Ishikawa (cell line): ENCODE results near the gene NADK.

Experiments
- CEBPB ChIP-seq: IDR thresholded peaks from 2 replicates; pipeline ENCODE4 v1.6.1; 2012
- CREB1 ChIP-seq: IDR thresholded peaks from 2 replicates; pipeline ENCODE4 v1.6.1; 2012; ENCODE audit warnings: low read depth
- EGR1 ChIP-seq: IDR thresholded peaks from 2 replicates; pipeline ENCODE4 v1.6.1; 2012
- EP300 ChIP-seq: IDR thresholded peaks from 2 replicates; pipeline ENCODE4 v1.6.1; 2012; ENCODE audit warnings: borderline replicate concordance
- FOXM1 ChIP-seq: IDR thresholded peaks from 2 replicates; pipeline ENCODE4 v1.6.1; 2012; ENCODE audit warnings: low read depth, borderline replicate concordance
- NFIC ChIP-seq: IDR thresholded peaks from 2 replicates; pipeline ENCODE4 v1.6.1; 2012
- REST ChIP-seq: IDR thresholded peaks from 2 replicates; pipeline ENCODE4 v1.6.1; 2012; ENCODE audit warnings: low read depth, mild to moderate bottlenecking
- TAF1 ChIP-seq: IDR thresholded peaks from 2 replicates; pipeline ENCODE4 v1.6.1; 2012; ENCODE audit warnings: low read depth, mild to moderate bottlenecking
- TCF12 ChIP-seq: IDR thresholded peaks from 2 replicates; pipeline ENCODE4 v1.6.1; 2012; ENCODE audit warnings: low read depth
- USF1 ChIP-seq: IDR thresholded peaks from 2 replicates; pipeline ENCODE4 v1.6.1; 2012

GRCh38 chr1:1760345-1760650 is 18.0 kb downstream of the NADK start:
- TF ChIP-seq TAF1 (no peak), USF1 (no peak), CREB1 (no peak), NFIC (no peak), FOXM1 (no peak), EP300 (no peak), TCF12 (no peak), REST (no peak), CEBPB (no peak), EGR1 (no peak)
